Muscle of leg (tissue), 11 donors: ENCODE measurements around the gene ADAMTS12. TPM values are rescaled to one million over a fixed set of nuclear protein-coding genes. Genes with fewer than 3 reads are reported as not detected.

Source experiments
- DNase-seq: peaks from one replicate; pipeline ENCODE4 v3.0.0; 2013
- H3K27ac ChIP-seq: one replicate; pipeline ENCODE4 v1.5.1; 2013; ENCODE audit warnings: mild to moderate bottlenecking, low read length, control low read depth
- H3K27me3 ChIP-seq: one replicate; pipeline ENCODE4 v1.6.1; 2013; ENCODE audit warnings: low read length; ENCODE audit not compliant: control insufficient read depth, insufficient read depth
- H3K36me3 ChIP-seq: one replicate; pipeline ENCODE4 v1.6.1; 2013; ENCODE audit warnings: low read length; ENCODE audit not compliant: control insufficient read depth, insufficient read depth
- H3K4me1 ChIP-seq: one replicate; pipeline ENCODE4 v1.6.1; 2013; ENCODE audit warnings: low read length; ENCODE audit not compliant: control insufficient read depth, insufficient read depth
- H3K4me3 ChIP-seq: one replicate; pipeline ENCODE4 v1.5.1; 2013; ENCODE audit warnings: low read length, control low read depth
- H3K9me3 ChIP-seq: replicated peaks from 2 replicates; pipeline ENCODE4 v1.6.1; 2013; ENCODE audit warnings: low read depth, low read length; ENCODE audit not compliant: control insufficient read depth
- WGBS: methylation state at CpG from one replicate; pipeline ENCODE4 v1.1.5; 2013; ENCODE audit warnings: missing lambda C conversion rate; ENCODE audit not compliant: insufficient coverage; 5-methylcytosine and 5-hydroxymethylcytosine counted together
- polyA plus RNA-seq, 8 donors: library from polyadenylated mRNA; unstranded; fragments of 120-200 nt; gene quantifications; one replicate each; pipeline versions ENCODE4 v1.2.1 to v1.2.3, GENCODE V29; 2013; ENCODE audit warnings: inconsistent platforms in 1 of 8, low replicate concordance in 1 of 8; ENCODE audit not compliant: insufficient read length in 8 of 8, insufficient read depth in 1 of 8
- total RNA-seq: library from RNA; stranded (reverse); fragments of 120-200 nt; gene quantifications from one replicate; pipeline ENCODE4 v1.2.4, GENCODE V29; 2013

Gene ADAMTS12
- total and polyA plus RNA-seq, 9 donors = 14.8 to 35.1 (median 22.8) TPM

DNA sequence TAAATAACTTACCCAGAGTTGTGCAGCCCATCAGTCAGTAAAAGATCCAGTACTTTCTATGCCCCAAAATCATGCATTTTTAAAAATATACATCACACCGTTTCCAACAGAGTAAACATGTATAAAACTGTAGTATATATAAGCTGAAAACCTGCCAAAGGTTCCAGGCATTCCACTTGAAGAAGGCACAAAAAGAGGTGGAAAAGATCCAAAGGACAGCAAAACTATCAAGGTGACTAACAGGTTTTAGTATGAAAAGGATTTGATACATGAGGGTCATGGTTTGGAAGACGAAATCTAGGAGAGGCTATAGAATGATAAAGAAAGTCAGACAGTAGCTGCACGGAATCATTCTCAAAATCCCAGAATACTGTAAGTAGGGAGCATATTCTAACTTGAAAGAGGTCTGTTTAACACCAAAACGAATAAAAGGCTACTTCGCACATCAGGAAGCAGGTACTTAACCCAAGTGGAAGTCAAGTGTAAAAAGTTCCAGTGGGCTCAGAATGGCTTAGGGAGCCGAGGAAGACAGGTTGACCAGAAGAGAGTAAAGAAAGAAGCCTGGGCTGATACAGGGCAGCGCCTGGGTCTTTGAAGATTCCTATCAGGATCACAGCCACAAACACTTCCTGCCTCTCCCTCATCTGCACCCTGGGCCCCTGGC, 207.2 kb downstream of the ADAMTS12 start:
- no CpG with 5 or more reads among the region's 7 CpGs for WGBS
- Histone ChIP-seq H3K27ac (no peak overlapping the region), H3K4me3 (no peak overlapping the region), H3K4me1 (peaks cover 3% of the 10 kb centered on the region), H3K36me3 (no peaks in the 10 kb centered on the region), H3K9me3 (no peaks in the 10 kb centered on the region), H3K27me3 (no peaks in the 10 kb centered on the region)
- no peak for DNase-seq

- no peaks in the 10 kb centered on the region for H3K9me3 ChIP-seq
- DNase-seq = no peak
- no peak overlapping the region for H3K4me3 ChIP-seq
- 0% methylated on average over 2 of the region's 2 CpGs for WGBS
- H3K27ac ChIP-seq = no peak overlapping the region
- no peaks in the 10 kb centered on the region for H3K27me3 ChIP-seq
- H3K36me3 ChIP-seq = no peaks in the 10 kb centered on the region
- no peaks in the 10 kb centered on the region for H3K4me1 ChIP-seq
Measured at GRCh38 chr5:33679791-33680190, 212.0 kb downstream of the ADAMTS12 start.

GRCh38 chr5:33675958-33676464, 215.8 kb downstream of the ADAMTS12 start:
- Histone ChIP-seq H3K4me3 (no peak overlapping the region), H3K36me3 (no peaks in the 10 kb centered on the region), H3K27me3 (no peaks in the 10 kb centered on the region), H3K4me1 (no peaks in the 10 kb centered on the region), H3K9me3 (no peaks in the 10 kb centered on the region), H3K27ac (no peak overlapping the region)
- peak; percentile 80 for DNase-seq
- WGBS = 50% methylated on average over 1 of the region's 3 CpGs

DNA sequence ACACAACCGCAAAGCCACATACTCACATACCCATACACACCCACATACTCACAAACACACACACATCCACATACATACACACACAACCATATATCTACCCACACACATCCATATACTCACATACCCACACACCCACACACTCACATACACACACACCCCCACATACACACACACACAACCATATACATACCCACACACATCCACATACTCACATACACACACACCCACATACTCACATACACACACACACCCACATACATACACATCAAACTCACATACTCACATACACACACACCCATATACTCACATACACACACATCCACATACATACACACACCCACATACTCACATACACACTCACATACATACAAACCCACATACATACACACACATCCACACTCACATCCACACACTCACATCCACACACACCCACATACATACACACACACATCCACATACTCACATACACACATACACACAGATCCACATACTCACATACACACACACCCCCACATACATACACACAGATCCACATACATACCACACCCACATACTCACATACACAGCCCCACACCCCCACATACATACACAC, 220.0 kb downstream of the ADAMTS12 start:
- Histone ChIP-seq H3K4me3 (no peak overlapping the region), H3K36me3 (no peaks in the 10 kb centered on the region), H3K9me3 (no peaks in the 10 kb centered on the region), H3K27ac (no peak overlapping the region), H3K27me3 (no peaks in the 10 kb centered on the region), H3K4me1 (no peaks in the 10 kb centered on the region)
- DNase-seq = no peak
- 100% methylated on average over 1 of the region's 1 CpG for WGBS

- H3K27me3 ChIP-seq = no peaks in the 10 kb centered on the region
- WGBS = no CpG with 5 or more reads among the region's 8 CpGs
- no peak for DNase-seq
Measured at GRCh38 chr5:33662722-33663427, 228.9 kb downstream of the ADAMTS12 start.

DNA sequence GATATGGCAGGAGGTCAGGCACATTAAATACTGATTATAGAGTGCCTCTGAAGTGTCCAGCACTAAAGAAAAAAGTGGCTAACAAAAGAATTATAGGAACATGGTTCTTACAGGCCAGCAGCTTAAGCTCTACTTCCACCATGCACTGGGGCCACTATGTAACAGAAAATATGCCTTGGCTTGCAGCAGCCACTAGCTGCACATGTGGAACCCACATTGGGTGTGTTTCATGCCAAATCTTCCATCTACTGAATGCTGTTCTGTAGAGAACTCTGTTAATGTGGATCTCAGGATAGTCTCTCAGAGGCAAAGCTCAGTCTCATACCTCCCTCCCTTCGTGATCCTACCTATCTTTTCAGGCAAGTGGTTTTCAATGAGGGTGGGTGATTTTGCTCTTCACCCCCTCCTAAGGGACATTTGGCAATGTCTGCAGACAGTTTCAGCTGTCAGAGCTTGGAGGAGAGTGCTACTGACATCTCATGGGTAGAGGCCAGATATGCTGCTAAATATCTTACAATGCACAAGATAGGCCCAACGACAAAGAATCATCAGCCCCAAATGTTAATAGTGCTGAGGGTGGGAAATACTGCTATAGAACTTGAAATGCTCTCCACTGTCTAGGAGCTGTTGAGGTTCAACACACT, 232.1 kb downstream of the ADAMTS12 start:
- WGBS = no CpG with 5 or more reads among the region's 2 CpGs
- Histone ChIP-seq H3K27me3 (no peaks in the 10 kb centered on the region), H3K4me3 (no peak overlapping the region), H3K36me3 (peaks cover 12% of the 10 kb centered on the region), H3K27ac (no peak overlapping the region), H3K9me3 (no peaks in the 10 kb centered on the region), H3K4me1 (no peaks in the 10 kb centered on the region)
- no peak for DNase-seq

More at GRCh38 chr5:33662722-33663427, 228.9 kb downstream of the ADAMTS12 start:
- no peak overlapping the region for H3K4me3 ChIP-seq
- no peak overlapping the region for H3K27ac ChIP-seq
- H3K4me1 ChIP-seq = no peaks in the 10 kb centered on the region
- H3K36me3 ChIP-seq = peaks cover 10% of the 10 kb centered on the region
- no peaks in the 10 kb centered on the region for H3K9me3 ChIP-seq

DNA sequence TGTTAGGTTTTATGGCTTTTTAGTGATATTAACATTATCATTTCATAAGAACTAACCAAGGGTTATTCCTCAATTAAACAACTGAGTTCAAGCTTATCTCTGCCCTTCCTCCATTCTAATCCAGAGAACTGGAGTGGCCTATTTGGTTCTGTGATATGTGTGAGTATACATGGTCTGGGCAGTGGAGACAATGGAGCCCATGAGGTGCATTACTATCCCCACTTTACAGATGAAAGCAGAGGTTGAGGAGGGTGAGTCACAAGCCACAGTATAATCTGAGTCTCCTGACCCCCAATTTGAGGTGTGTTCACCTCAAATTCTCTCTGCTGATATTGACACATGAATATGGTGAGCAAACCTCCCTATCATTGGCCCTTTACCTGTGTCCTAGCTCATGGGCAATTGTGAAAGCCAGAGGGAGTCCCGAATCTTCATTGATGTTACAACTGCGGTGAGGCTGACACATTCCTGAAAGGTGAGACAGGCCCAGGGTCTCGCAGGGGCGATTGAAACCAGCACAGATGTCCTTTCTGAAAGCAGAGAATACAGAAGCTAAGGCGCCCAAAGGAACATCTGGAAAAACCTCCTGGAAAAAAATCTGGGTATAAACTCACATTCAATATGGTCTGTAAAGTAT, 233.9 kb downstream of the ADAMTS12 start:
- H3K9me3 ChIP-seq = no peaks in the 10 kb centered on the region
- WGBS = 48% methylated on average over 3 of the region's 5 CpGs

DNA sequence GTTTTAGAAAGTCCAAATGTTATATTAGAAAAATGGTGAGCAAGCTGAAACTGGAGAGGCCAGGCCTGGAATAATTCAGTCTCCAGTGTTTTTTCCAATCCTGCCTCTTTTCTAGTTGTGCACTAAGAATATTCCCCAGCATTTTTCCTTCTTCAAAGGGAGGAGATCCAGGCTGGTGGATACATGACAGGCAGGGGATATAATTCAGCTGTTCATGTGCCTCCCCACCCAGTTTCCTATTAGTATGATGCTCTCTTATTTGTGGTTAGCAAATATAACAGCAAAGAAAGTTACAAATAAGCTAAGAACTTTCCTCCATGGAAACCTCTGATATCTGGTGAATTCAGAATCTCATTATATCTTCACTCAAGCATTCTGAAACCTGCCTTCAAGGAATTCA, 234.6 kb downstream of the ADAMTS12 start:
- Histone ChIP-seq H3K27ac (no peak overlapping the region), H3K4me1 (no peaks in the 10 kb centered on the region), H3K4me3 (no peak overlapping the region), H3K36me3 (peaks cover 12% of the 10 kb centered on the region), H3K27me3 (no peaks in the 10 kb centered on the region), H3K9me3 (no peaks in the 10 kb centered on the region)
- no peak for DNase-seq

More for the DNA sequence above, 233.9 kb downstream of the ADAMTS12 start:
- H3K27me3 ChIP-seq = no peaks in the 10 kb centered on the region
- H3K4me1 ChIP-seq = no peaks in the 10 kb centered on the region
- peaks cover 12% of the 10 kb centered on the region for H3K36me3 ChIP-seq
- H3K4me3 ChIP-seq = no peak overlapping the region
- DNase-seq = peak; percentile 15
- H3K27ac ChIP-seq = no peak overlapping the region

DNA sequence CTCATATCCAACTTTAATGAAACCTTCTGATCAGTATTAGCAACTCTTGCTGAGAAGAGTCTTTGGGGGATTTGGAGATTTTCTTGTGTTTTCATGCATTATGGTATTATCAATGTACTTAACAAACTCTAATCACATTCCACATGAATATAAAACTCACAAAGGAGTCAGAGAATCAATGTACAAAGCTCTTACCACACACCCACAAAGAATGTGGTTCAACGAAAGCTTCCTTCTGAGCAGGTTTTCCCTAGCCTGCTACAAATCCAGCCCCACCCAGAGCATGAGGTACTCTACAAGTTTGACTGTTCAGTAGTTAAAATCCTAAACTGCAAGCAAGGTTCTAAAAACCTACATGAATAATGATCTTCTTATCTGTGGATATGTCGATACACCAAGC, 240.9 kb downstream of the ADAMTS12 start:
- no CpG with 5 or more reads among the region's 2 CpGs for WGBS
- H3K36me3 ChIP-seq = peaks cover 5% of the 10 kb centered on the region
- H3K4me3 ChIP-seq = no peak overlapping the region
- no peak overlapping the region for H3K27ac ChIP-seq
- DNase-seq = no peak
- H3K4me1 ChIP-seq = no peaks in the 10 kb centered on the region
- H3K27me3 ChIP-seq = no peaks in the 10 kb centered on the region
- no peaks in the 10 kb centered on the region for H3K9me3 ChIP-seq
